Liver (tissue), 9 donors: ENCODE measurements around the gene SYT8. TPM values are rescaled to one million over a fixed set of nuclear protein-coding genes. Genes with fewer than 3 reads are reported as not detected.
A peak's percentile ranks its signal among the peaks of the same experiment; 100 is the strongest.

Experiments used
- DNase-seq: peaks from one replicate; pipeline ENCODE4 v3.0.0-alpha.2; 2017; ENCODE audit warnings: low spot score
- H3K27ac ChIP-seq, 2 donors: one replicate each; pipeline ENCODE4 v1.7.0; 2013; ENCODE audit warnings: inconsistent platforms in 2 of 2, low read length in 2 of 2, control low read depth in 1 of 2, low read depth in 1 of 2, mild to moderate bottlenecking in 1 of 2
- H3K27me3 ChIP-seq, 4 donors: one replicate each; pipeline versions ENCODE4 v1.6.1 to v1.7.0; 2013; ENCODE audit warnings: low read length in 3 of 4, inconsistent platforms in 1 of 4, mild to moderate bottlenecking in 1 of 4, moderate library complexity in 1 of 4; ENCODE audit not compliant: control insufficient read depth in 4 of 4, insufficient read depth in 4 of 4
- H3K36me3 ChIP-seq, 4 donors: one replicate each; pipeline versions ENCODE4 v1.6.1 to v1.7.0; 2013; ENCODE audit warnings: low read length in 3 of 4, mild to moderate bottlenecking in 3 of 4, low read depth in 1 of 4, moderate library complexity in 1 of 4; ENCODE audit not compliant: control insufficient read depth in 4 of 4, insufficient read depth in 3 of 4
- H3K4me1 ChIP-seq, 4 donors: one replicate each; pipeline versions ENCODE4 v1.6.1 to v1.7.0; 2013; ENCODE audit warnings: low read length in 3 of 4, mild to moderate bottlenecking in 3 of 4, moderate library complexity in 1 of 4; ENCODE audit not compliant: control insufficient read depth in 4 of 4, insufficient read depth in 4 of 4
- H3K4me3 ChIP-seq, 3 donors: one replicate each; pipeline versions ENCODE4 v1.6.1 to v1.7.0; 2013; ENCODE audit warnings: low read length in 3 of 3, control low read depth in 1 of 3, low read depth in 1 of 3, mild to moderate bottlenecking in 1 of 3
- H3K9ac ChIP-seq, 2 donors: one replicate each; pipeline ENCODE4 v1.7.0; 2013; ENCODE audit warnings: low read length in 2 of 2, mild to moderate bottlenecking in 2 of 2, moderate library complexity in 2 of 2, control low read depth in 1 of 2, low read depth in 1 of 2
- H3K9me3 ChIP-seq, 4 donors: one replicate each; pipeline versions ENCODE4 v1.6.1 to v1.7.0; 2013; ENCODE audit warnings: low read length in 3 of 4; ENCODE audit not compliant: control insufficient read depth in 4 of 4
- EGR1 ChIP-seq, 2 donors: IDR thresholded peaks; 2 replicates each; pipeline ENCODE4 v1.6.1; 2016 to 2018; ENCODE audit warnings: antibody characterized with exemption in 2 of 2, low read depth in 2 of 2
- FOXA1 ChIP-seq: IDR thresholded peaks from 2 replicates; pipeline ENCODE4 v1.6.1; 2016; ENCODE audit warnings: antibody characterized with exemption
- HNF4A ChIP-seq, 2 donors: conservative IDR thresholded peaks; 2 replicates each; pipeline ENCODE4 v1.6.1; 2016; ENCODE audit warnings: antibody characterized with exemption in 2 of 2, mild to moderate bottlenecking in 2 of 2
- HNF4G ChIP-seq: IDR thresholded peaks from 2 replicates; pipeline ENCODE4 v1.6.1; 2016; ENCODE audit warnings: antibody characterized with exemption
- JUND ChIP-seq, 2 donors: IDR thresholded peaks; 2 replicates each; pipeline ENCODE4 v1.6.1; 2016; ENCODE audit warnings: antibody characterized with exemption in 2 of 2
- NR2F2 ChIP-seq: IDR thresholded peaks from 2 replicates; pipeline ENCODE4 v1.6.1; 2016; ENCODE audit warnings: antibody characterized with exemption
- RAD21 ChIP-seq, 2 donors: IDR thresholded peaks; 2 replicates each; pipeline ENCODE4 v1.6.1; 2016; ENCODE audit warnings: antibody characterized with exemption in 2 of 2, mild to moderate bottlenecking in 2 of 2
- RXRA ChIP-seq, 2 donors: IDR thresholded peaks; 2 replicates each; pipeline ENCODE4 v1.6.1; 2017 to 2018; ENCODE audit warnings: antibody characterized with exemption in 2 of 2, mild to moderate bottlenecking in 1 of 2
- SP1 ChIP-seq: IDR thresholded peaks from 2 replicates; pipeline ENCODE4 v1.6.1; 2018; ENCODE audit warnings: antibody characterized with exemption, mild to moderate bottlenecking
- TAF1 ChIP-seq: conservative IDR thresholded peaks from 2 replicates; pipeline ENCODE4 v1.6.1; 2016; ENCODE audit warnings: antibody characterized with exemption, mild to moderate bottlenecking
- YY1 ChIP-seq: IDR thresholded peaks from 2 replicates; pipeline ENCODE4 v1.6.1; 2016; ENCODE audit warnings: antibody characterized with exemption, mild to moderate bottlenecking
- WGBS: extraction: QIAGEN DNeasy Blood & Tissue Kit; methylation state at CpG from one replicate; pipeline ENCODE4 v1.1.7; 2013; 5-methylcytosine and 5-hydroxymethylcytosine counted together
- polyA plus RNA-seq, 2 donors: library from polyadenylated mRNA; stranded (reverse) in 1 of 2; unstranded in 1 of 2; fragments of 200-250 nt in 1 of 2; fragments of >200 nt in 1 of 2; fragmentation: Nextera tagmentation in 1 of 2; extraction: Ambion mirVana in 1 of 2; gene quantifications; one replicate each; pipeline versions ENCODE4 v1.2.1 to v1.2.3, GENCODE V29; 2013 to 2015
- total RNA-seq, 2 donors: library from RNA; depleted of rRNA; stranded (reverse); fragments of >200 nt; gene quantifications; one replicate each; pipeline ENCODE4 v1.2.3, GENCODE V29; 2014
- TF ChIP-seq, protein P1 (sequence below): fragments of 150-350 bp; IDR thresholded peaks from 2 replicates; pipeline ENCODE4 v1.5.1; 2017; ENCODE audit warnings: improper control_type of control experiment, low read depth, low read length; ENCODE audit not compliant: missing input control
- TF ChIP-seq, protein P2 (sequence below): IDR thresholded peaks from 2 replicates; pipeline ENCODE4 v1.6.1; 2016; ENCODE audit warnings: antibody characterized with exemption
- TF ChIP-seq, protein P3 (sequence below): IDR thresholded peaks from 2 replicates; pipeline ENCODE4 v1.6.1; 2016; ENCODE audit warnings: antibody characterized with exemption
- TF ChIP-seq, protein P4 (sequence below): IDR thresholded peaks from 2 replicates; pipeline ENCODE4 v1.6.1; 2016; ENCODE audit warnings: antibody characterized with exemption
- donor health status: healthy.
- donor health status: healthy.
- donor health status: healthy.
- donor health status: healthy.
- donor health status: healthy.

The SYT8 gene
- total and polyA plus RNA-seq, 4 donors: 0.17 to 0.99 (median 0.35) TPM

DNA sequence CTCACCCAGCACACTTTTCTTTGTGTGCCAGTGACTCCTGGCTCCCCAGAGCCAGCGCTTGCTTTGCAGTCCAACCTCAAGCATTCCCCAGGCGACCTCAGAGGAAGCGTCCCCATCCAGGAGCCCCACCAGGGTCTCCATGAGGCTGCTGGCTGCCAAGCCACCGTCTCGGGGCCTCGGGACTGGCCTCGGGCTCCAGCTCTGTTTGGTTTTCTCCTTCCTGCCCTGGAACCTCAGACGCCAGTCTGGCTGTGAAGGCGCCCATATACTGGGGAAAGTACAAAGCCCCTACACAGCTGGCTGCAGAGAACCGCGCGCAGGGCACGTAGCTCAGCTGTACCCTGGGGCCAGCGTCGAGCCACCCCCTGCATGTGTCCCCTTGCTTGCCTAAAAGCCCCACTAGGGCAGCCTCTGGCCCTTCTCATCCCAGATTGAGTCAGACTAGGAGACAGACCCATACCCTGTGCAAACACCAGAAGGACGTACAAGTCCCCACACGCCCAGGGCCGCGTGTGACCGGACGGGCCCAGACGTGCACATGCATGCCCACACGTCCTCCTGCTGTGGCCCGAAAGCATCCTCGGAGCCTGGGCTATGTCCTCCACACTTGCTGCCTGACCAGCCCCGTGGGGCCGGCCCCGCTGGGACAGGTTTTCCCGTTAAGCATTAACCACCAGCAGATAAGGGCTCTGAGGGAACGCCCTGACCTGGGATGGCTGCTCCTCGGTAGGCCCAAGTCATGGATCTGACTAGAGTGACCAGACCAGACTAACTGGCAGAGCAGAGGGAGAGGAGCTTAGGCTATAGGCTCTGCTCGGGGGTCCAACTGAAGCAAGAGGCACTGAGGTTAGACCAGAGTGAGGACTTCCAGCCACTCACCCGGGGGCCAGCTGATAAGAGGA is 4.2 kb upstream of the SYT8 start:
- DNase-seq: no peak

DNA sequence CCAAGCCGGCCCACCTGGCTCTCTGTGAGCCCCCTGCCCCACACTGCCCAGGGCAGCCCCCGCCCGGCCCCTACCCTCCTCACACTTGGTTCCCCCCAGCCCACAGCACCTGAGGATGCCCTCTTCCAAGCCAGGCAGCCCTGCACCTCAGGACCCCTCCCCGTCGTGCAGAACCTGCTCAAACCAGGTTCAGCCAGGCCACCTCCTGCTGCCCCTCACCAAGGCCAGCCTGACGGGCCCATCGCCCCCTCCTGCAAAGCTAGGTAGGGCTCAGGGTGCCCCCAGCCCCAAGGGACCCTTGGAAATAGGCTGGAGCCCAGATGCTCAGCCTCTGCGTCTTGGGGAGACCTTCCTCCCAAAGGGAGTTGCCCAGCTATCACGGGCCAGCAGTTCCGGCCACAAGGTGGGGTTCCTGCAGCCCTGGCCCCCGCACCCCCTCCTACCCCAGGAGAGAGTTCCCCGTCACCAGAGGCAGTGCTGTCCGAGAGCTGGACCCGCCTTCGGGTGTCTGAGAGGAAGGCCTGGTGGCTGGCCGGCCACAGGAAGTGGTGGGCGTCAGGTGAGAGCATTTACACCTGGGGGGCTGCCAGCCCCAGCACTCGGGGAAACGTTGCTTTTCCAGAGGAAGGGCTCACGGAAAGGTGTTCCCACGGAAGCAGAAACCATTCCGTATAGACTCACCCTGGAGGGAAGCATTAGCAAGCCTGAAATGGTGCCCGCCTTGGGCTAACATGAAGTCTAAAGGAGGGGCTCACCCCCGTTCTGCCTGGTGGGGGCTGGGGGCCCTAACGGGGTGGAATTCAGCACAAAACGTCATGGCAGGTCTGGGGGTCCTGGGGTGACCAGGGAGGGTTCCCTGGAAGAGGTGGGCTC is 3.2 kb upstream of the SYT8 start:
- H3K4me1 ChIP-seq: peaks cover 8 to 35% (median 20%) of the 10 kb centered on the region in 4 donors
- no peaks in the 10 kb centered on the region for H3K9me3 ChIP-seq
- TF ChIP-seq SP1 (no peak), YY1 (no peak), NR2F2 (no peak), HNF4G (no peak)
- TF ChIP-seq, protein P1, sequence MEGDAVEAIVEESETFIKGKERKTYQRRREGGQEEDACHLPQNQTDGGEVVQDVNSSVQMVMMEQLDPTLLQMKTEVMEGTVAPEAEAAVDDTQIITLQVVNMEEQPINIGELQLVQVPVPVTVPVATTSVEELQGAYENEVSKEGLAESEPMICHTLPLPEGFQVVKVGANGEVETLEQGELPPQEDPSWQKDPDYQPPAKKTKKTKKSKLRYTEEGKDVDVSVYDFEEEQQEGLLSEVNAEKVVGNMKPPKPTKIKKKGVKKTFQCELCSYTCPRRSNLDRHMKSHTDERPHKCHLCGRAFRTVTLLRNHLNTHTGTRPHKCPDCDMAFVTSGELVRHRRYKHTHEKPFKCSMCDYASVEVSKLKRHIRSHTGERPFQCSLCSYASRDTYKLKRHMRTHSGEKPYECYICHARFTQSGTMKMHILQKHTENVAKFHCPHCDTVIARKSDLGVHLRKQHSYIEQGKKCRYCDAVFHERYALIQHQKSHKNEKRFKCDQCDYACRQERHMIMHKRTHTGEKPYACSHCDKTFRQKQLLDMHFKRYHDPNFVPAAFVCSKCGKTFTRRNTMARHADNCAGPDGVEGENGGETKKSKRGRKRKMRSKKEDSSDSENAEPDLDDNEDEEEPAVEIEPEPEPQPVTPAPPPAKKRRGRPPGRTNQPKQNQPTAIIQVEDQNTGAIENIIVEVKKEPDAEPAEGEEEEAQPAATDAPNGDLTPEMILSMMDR: no peak
- WGBS: 80% methylated on average over 26 of the region's 26 CpGs
- no peak overlapping the region for H3K27ac ChIP-seq
- H3K9ac ChIP-seq: no peak overlapping the region
- DNase-seq: no peak
- no peaks in the 10 kb centered on the region for H3K36me3 ChIP-seq
- no peak overlapping the region for H3K4me3 ChIP-seq
- H3K27me3 ChIP-seq: no peaks in the 10 kb centered on the region

More for the DNA sequence above, 4.2 kb upstream of the SYT8 start:
- TF ChIP-seq RAD21 (IDR thresholded peaks at IDR 0.05) (peak; percentile 45 to 63), RXRA (IDR thresholded peaks at IDR 0.05) (peak; percentile 44 to 52), SP1 (peak; percentile 55), EGR1 (IDR thresholded peaks at IDR 0.05; ENCODE audit: low read depth in 2 of 2) (no peak), JUND (IDR thresholded peaks at IDR 0.05) (no peak), TAF1 (no peak), HNF4G (no peak), HNF4A (conservative IDR thresholded peaks at IDR 0.05) (peak in 1 of 2 donors; percentile 5), YY1 (peak; percentile 64)
- TF ChIP-seq, protein P2, sequence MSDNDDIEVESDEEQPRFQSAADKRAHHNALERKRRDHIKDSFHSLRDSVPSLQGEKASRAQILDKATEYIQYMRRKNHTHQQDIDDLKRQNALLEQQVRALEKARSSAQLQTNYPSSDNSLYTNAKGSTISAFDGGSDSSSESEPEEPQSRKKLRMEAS: no peak
- no peak overlapping the region for H3K9ac ChIP-seq
- no peaks in the 10 kb centered on the region for H3K36me3 ChIP-seq
- H3K4me3 ChIP-seq: no peak overlapping the region
- H3K4me1 ChIP-seq: peaks cover 8 to 35% (median 20%) of the 10 kb centered on the region in 4 donors
- 42% methylated on average over 33 of the region's 33 CpGs for WGBS
- H3K27me3 ChIP-seq: no peaks in the 10 kb centered on the region
- H3K27ac ChIP-seq: no peak overlapping the region
- H3K9me3 ChIP-seq: no peaks in the 10 kb centered on the region

DNA sequence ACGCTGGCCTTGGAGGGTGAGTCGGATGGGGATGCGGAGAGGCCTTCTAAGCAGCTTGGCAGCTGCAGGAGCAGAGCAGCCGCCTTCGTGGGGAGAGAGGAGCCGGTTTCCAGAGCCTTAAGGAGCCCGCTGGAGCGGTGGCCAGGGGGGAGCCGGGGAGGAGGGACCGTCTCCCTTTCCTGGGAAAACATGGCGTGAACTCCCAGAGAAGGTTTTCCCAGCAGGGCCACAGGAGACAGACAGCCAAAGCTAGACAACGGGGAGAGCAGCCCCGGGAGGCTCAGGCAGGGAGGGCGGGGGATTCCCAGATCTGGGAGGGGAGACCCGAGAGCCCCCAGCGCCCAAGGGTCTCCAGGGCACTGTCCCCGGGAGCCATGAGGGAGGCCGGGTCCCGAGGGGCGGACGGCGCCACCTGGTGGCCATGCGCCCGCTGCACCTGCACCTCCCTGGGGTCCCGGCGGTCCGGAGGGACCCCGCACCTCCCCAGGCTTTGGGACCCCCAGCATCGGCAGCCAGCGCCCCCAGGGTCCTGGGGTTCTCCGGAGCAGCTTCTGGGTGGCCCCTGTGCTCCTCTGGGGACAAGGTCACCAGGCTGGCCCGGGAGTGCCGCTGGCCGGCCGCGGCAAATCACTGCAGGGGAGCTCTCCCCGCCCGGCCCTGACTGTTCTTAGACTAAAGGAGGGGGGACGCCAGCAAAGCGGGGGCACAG is 2.4 kb upstream of the SYT8 start:
- no peaks in the 10 kb centered on the region for H3K9me3 ChIP-seq
- H3K27me3 ChIP-seq: no peaks in the 10 kb centered on the region
- H3K9ac ChIP-seq: no peak overlapping the region
- no peaks in the 10 kb centered on the region for H3K36me3 ChIP-seq
- TF ChIP-seq FOXA1: no peak
- TF ChIP-seq JUND (IDR thresholded peaks at IDR 0.05): no peak
- TF ChIP-seq, protein P1: peak; percentile 81
- TF ChIP-seq, protein P3, sequence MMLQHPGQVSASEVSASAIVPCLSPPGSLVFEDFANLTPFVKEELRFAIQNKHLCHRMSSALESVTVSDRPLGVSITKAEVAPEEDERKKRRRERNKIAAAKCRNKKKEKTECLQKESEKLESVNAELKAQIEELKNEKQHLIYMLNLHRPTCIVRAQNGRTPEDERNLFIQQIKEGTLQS: no peak
- peak; percentile 75 to 81 for TF ChIP-seq RAD21 (IDR thresholded peaks at IDR 0.05)
- TF ChIP-seq, protein P4, sequence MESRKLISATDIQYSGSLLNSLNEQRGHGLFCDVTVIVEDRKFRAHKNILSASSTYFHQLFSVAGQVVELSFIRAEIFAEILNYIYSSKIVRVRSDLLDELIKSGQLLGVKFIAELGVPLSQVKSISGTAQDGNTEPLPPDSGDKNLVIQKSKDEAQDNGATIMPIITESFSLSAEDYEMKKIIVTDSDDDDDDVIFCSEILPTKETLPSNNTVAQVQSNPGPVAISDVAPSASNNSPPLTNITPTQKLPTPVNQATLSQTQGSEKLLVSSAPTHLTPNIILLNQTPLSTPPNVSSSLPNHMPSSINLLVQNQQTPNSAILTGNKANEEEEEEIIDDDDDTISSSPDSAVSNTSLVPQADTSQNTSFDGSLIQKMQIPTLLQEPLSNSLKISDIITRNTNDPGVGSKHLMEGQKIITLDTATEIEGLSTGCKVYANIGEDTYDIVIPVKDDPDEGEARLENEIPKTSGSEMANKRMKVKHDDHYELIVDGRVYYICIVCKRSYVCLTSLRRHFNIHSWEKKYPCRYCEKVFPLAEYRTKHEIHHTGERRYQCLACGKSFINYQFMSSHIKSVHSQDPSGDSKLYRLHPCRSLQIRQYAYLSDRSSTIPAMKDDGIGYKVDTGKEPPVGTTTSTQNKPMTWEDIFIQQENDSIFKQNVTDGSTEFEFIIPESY: no peak
- H3K27ac ChIP-seq: no peak overlapping the region
- H3K4me3 ChIP-seq: peak overlapping the region in 1 of 3 donors; percentile 27
- DNase-seq: peak; percentile 77
- WGBS: 15% methylated on average over 40 of the region's 40 CpGs
- H3K4me1 ChIP-seq: peaks cover 5 to 27% (median 16%) of the 10 kb centered on the region in 4 donors
